Adrenal gland (tissue), 5 donors: ENCODE measurements around the gene LEKR1.

Experiments used
- CTCF ChIP-seq, 6 experiments: fragments of 450-650 bp in 4 of 6; fragments of 200-600 bp in 2 of 6; sonication (generic) in 1 of 6; IDR thresholded peaks; 1 replicate in 5 of 6; 2 replicates in 1 of 6; pipeline versions ENCODE4 v1.5.1 to v1.8.0; 2016 to 2021; ENCODE audit warnings: antibody characterized with exemption in 6 of 6, mild to moderate bottlenecking in 2 of 6, moderate library complexity in 1 of 6
- POLR2A ChIP-seq, 2 donors: fragments of 450-650 bp; IDR thresholded peaks; one replicate each; pipeline ENCODE4 v1.6.1; 2017; ENCODE audit warnings: antibody characterized with exemption in 2 of 2, mild to moderate bottlenecking in 2 of 2, moderate library complexity in 1 of 2
- donor health status: DM: no; HTN: no; CAD: no.

DNA sequence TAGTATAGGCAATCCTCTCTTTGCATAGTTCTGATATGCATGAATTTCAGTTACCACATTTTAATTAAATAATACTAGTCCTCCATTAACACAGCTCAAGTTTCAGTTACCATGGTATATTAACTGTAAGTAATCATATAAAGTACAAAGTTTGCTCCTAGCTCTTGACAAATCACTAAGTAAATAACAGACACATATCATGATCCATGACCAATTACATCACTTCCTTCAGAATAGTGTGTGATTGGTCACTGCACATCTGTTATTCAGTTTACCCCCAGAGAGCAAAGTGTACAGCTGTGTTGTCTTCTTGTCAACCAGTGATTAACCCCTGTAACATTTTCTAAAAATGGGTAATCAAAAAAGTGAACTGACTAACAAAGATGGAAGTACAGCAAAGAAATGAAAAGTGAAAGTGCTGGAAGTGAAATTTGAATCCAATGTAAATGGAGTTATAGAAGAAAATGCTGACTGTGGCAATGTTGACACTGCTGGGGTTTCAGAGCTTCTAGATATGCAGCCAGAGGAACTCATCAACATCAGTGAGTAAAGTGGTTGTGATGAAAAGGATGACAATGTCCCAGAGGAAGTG lies 30.2 kb upstream of the LEKR1 start:
- TF ChIP-seq CTCF (IDR thresholded peaks at IDR 0.05) (no peak), POLR2A (IDR thresholded peaks at IDR 0.05) (no peak)
